Mesodermal cell (in vitro differentiated cells): ENCODE results near the gene CIB2.

Experiments used
- H3K27ac ChIP-seq: 2 replicates; pipeline ENCODE4 v1.7.0; 2013; ENCODE audit warnings: mild to moderate bottlenecking, low read depth, low read length, moderate library complexity; ENCODE audit not compliant: severe bottlenecking
- H3K36me3 ChIP-seq: 2 replicates; pipeline ENCODE4 v1.7.1; 2013; ENCODE audit warnings: mild to moderate bottlenecking, low read length, moderate library complexity; ENCODE audit not compliant: control insufficient read depth, insufficient read depth
- H3K4me1 ChIP-seq: one replicate; pipeline ENCODE4 v1.7.1; 2013; ENCODE audit warnings: mild to moderate bottlenecking, low read length; ENCODE audit not compliant: insufficient read depth, control insufficient read depth, poor library complexity, severe bottlenecking
- H3K4me3 ChIP-seq: 2 replicates; pipeline ENCODE4 v1.7.0; 2013; ENCODE audit warnings: low read length, control low read depth, mild to moderate bottlenecking; ENCODE audit not compliant: insufficient read depth, poor library complexity, severe bottlenecking; ENCODE audit errors: extremely low read depth
- H3K9me3 ChIP-seq: 2 replicates; pipeline ENCODE4 v1.7.1; 2013; ENCODE audit warnings: mild to moderate bottlenecking, low read length, moderate library complexity; ENCODE audit not compliant: control insufficient read depth
- WGBS, 2 experiments: methylation state at CpG; one replicate each; pipeline ENCODE4 v1.1.5; 2013; ENCODE audit warnings: missing lambda C conversion rate in 2 of 2; ENCODE audit not compliant: insufficient coverage in 2 of 2; 5-methylcytosine and 5-hydroxymethylcytosine counted together

CIB2 gene

GRCh38 chr15:78129077-78129750 lies 2.0 kb downstream of the CIB2 start:
- 74 to 80% methylated on average over 6 to 7 of the region's 8 CpGs for WGBS, 2 experiments
- Histone ChIP-seq H3K9me3 (no peaks in the 10 kb centered on the region), H3K4me3 (no peak overlapping the region), H3K4me1 (no peaks in the 10 kb centered on the region), H3K36me3 (no peaks in the 10 kb centered on the region), H3K27ac (no peak overlapping the region)

DNA sequence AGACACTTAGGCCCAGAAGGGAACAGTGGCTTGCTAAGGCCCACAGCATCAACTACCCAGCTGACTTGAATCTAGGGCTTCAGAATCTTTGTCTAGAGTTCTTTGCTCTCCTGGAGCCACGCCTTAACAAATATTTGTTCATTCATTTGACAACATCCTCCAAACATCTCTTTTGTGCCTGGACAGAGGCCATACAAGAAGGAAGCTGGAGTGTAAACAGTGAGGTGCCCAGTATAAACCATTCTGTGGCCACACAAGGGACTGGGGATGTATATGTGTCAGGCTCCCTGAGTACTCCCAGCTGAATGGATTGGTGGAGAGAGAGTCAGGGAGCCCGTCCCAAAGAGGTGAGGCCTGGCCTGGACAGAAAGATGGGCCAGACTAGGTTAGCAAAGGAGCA lies 3.4 kb downstream of the CIB2 start:
- no peak overlapping the region for H3K27ac ChIP-seq
- WGBS, 2 experiments: 92 to 100% methylated on average over 1 to 2 of the region's 2 CpGs
- H3K9me3 ChIP-seq: no peaks in the 10 kb centered on the region
- H3K4me1 ChIP-seq: no peaks in the 10 kb centered on the region
- H3K36me3 ChIP-seq: no peaks in the 10 kb centered on the region
- no peak overlapping the region for H3K4me3 ChIP-seq

DNA sequence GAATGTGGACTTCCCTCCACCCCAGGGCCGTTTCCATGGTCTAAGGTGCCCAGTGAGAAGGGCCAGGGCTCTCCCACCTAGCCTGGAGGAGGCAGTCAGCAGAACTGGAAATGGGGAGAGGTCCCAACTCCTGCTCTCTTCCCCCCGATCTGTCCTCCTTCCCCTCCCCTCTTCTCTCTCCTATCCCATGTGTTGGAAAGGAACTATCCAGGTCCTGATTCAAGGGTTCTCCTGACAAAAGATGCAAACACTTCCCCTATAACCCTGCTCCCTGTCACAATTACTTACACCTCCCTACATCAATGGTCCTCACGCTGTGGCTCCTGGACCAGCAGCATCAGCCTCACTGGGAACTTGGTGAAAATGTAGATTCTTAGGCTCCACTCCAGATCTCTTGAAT lies 6.0 kb downstream of the CIB2 start:
- no peak overlapping the region for H3K4me3 ChIP-seq
- H3K36me3 ChIP-seq: no peaks in the 10 kb centered on the region
- H3K27ac ChIP-seq: no peak overlapping the region
- no peaks in the 10 kb centered on the region for H3K9me3 ChIP-seq
- H3K4me1 ChIP-seq: no peaks in the 10 kb centered on the region
- WGBS, 2 experiments: 71 to 100% methylated on average over 1 to 2 of the region's 3 CpGs

- no peak overlapping the region for H3K4me3 ChIP-seq
- H3K27ac ChIP-seq: no peak overlapping the region
- H3K9me3 ChIP-seq: no peaks in the 10 kb centered on the region
- no peaks in the 10 kb centered on the region for H3K36me3 ChIP-seq
- 33 to 82% methylated on average over 1 to 3 of the region's 5 CpGs for WGBS, 2 experiments
- H3K4me1 ChIP-seq: no peaks in the 10 kb centered on the region
Measured at GRCh38 chr15:78120523-78120922, 10.7 kb downstream of the CIB2 start.

- Histone ChIP-seq H3K9me3 (no peaks in the 10 kb centered on the region), H3K27ac (no peak overlapping the region), H3K4me1 (no peaks in the 10 kb centered on the region), H3K4me3 (no peak overlapping the region), H3K36me3 (no peaks in the 10 kb centered on the region)
- WGBS, 2 experiments: 83% methylated on average over 2 of the region's 3 CpGs; no CpG with 5 or more reads in 1 of the 2 experiments
Measured at GRCh38 chr15:78112551-78112950, 18.7 kb downstream of the CIB2 start.

GRCh38 chr15:78111788-78112187 lies 19.5 kb downstream of the CIB2 start:
- Histone ChIP-seq H3K4me3 (no peak overlapping the region), H3K4me1 (no peaks in the 10 kb centered on the region), H3K36me3 (no peaks in the 10 kb centered on the region), H3K27ac (no peak overlapping the region), H3K9me3 (no peaks in the 10 kb centered on the region)
- 100% methylated on average over 1 to 2 of the region's 3 CpGs for WGBS, 2 experiments

DNA sequence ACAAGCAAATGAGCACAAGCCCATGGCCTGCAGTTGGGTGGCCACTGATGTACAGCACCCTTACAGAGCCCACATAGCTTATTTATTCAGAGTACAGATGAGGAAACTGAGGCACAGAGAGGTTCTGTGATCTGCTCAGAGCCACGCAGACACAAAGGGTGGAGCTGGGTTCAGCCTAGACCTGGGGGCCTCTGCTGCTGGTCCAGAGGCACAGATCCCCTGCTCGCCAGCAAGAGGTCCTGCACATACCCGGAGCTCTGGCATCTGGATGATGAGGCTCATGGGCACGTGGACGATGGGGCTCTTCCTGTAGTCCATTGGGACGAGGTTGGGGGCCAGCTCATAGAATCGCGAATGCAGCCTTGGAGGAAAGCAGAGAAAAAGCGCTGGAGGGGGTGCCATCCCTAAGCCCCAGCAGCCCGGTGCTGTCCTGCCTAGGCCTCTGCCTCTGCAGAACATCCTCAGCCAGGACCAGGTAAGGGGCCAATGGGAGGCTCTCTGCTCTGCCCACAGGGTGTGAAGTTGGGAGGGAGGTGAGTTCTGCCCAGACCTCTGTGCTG lies 20.2 kb downstream of the CIB2 start:
- Histone ChIP-seq H3K4me3 (no peak overlapping the region), H3K4me1 (no peaks in the 10 kb centered on the region)
- 94 to 97% methylated on average over 9 of the region's 10 CpGs for WGBS, 2 experiments

DNA sequence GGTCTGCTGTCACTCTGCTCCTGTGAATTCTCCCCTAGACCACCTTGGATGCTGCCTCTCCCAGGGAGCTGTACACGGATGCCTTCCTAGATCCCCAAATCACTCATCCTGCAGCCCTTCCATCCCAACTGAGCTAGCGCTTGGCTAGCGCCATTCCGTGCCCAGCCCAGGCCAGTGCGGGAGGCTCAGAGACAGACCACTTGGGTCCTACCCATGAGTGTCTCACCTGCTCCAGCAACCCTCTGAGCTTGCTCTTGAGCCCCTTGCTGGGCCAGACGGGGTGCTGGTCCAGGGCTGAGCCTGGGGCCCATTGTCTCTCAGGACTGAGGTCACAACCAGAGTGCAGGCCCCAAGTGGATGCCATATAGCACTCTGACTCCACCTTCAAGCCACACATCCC lies 21.1 kb downstream of the CIB2 start:
- Histone ChIP-seq H3K9me3 (no peaks in the 10 kb centered on the region), H3K4me1 (no peaks in the 10 kb centered on the region), H3K4me3 (no peak overlapping the region), H3K36me3 (no peaks in the 10 kb centered on the region), H3K27ac (no peak overlapping the region)
- 92 to 95% methylated on average over 6 of the region's 6 CpGs for WGBS, 2 experiments

More for the DNA sequence above, 20.2 kb downstream of the CIB2 start:
- no peaks in the 10 kb centered on the region for H3K9me3 ChIP-seq
- no peaks in the 10 kb centered on the region for H3K36me3 ChIP-seq
- H3K27ac ChIP-seq: no peak overlapping the region

GRCh38 chr15:78109156-78109555 lies 22.1 kb downstream of the CIB2 start:
- no peaks in the 10 kb centered on the region for H3K36me3 ChIP-seq
- H3K4me1 ChIP-seq: no peaks in the 10 kb centered on the region
- H3K4me3 ChIP-seq: no peak overlapping the region
- H3K27ac ChIP-seq: no peak overlapping the region
- 84 to 87% methylated on average over 10 to 11 of the region's 12 CpGs for WGBS, 2 experiments
- H3K9me3 ChIP-seq: no peaks in the 10 kb centered on the region

- Histone ChIP-seq H3K27ac (no peak overlapping the region), H3K9me3 (no peaks in the 10 kb centered on the region), H3K36me3 (no peaks in the 10 kb centered on the region), H3K4me1 (no peaks in the 10 kb centered on the region), H3K4me3 (no peak overlapping the region)
- WGBS, 2 experiments: 51 to 53% methylated on average over 9 to 11 of the region's 11 CpGs
Measured at GRCh38 chr15:78108300-78109084, 22.8 kb downstream of the CIB2 start.

DNA sequence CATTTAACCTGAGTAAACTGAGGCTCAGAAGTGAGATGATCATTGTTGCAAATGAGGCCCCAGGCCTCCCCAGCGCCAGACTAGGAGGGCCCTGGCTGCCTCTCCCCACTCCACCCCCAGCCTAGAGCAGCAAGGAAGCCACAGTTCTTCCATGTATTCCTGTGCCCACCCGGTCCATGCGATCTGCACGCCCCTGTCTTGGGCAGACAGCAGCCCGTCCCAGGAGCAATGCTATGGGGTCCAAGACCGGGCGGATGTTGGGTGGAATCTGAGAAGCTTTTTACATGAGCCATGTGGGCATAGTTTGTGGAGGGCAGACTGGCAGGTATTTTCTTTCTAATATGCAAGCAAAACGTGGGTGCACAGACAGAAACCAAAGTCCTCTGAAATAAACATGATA lies 23.8 kb downstream of the CIB2 start:
- Histone ChIP-seq H3K36me3 (no peaks in the 10 kb centered on the region), H3K9me3 (no peaks in the 10 kb centered on the region), H3K27ac (no peak overlapping the region), H3K4me3 (no peak overlapping the region), H3K4me1 (no peaks in the 10 kb centered on the region)
- 94 to 95% methylated on average over 5 to 6 of the region's 8 CpGs for WGBS, 2 experiments
